Suprapubic skin (tissue), 4 donors: ENCODE measurements around the gene SYK. TPM values are rescaled to one million over a fixed set of nuclear protein-coding genes. Genes with fewer than 3 reads are reported as not detected.
"Not testable (repeated sequence)": the region's sequence is repeated elsewhere in the genome, so short reads cannot be mapped to it uniquely, and the experiment has no call there.

Experiments used
- DNase-seq, 2 donors: peaks; one replicate each; pipeline ENCODE4 v3.0.0-alpha.2; 2019; ENCODE audit warnings: low spot score in 2 of 2
- H3K27ac ChIP-seq: fragments of 200-600 bp; sonication (generic); one replicate; pipeline ENCODE4 v1.5.1; 2019
- H3K27me3 ChIP-seq: fragments of 200-600 bp; sonication (generic); one replicate; pipeline ENCODE4 v1.5.1; 2019
- H3K36me3 ChIP-seq: fragments of 200-600 bp; sonication (generic); one replicate; pipeline ENCODE4 v1.5.1; 2019
- H3K4me1 ChIP-seq: fragments of 200-600 bp; sonication (generic); one replicate; pipeline ENCODE4 v1.5.1; 2019
- H3K4me3 ChIP-seq: fragments of 200-600 bp; sonication (generic); one replicate; pipeline ENCODE4 v1.5.1; 2019; ENCODE audit warnings: mild to moderate bottlenecking
- H3K9me3 ChIP-seq: fragments of 200-600 bp; sonication (generic); one replicate; pipeline ENCODE4 v1.5.1; 2019
- CTCF ChIP-seq, 2 donors: fragments of 200-600 bp in 1 of 2; fragments of 450-650 bp in 1 of 2; sonication (generic) in 1 of 2; IDR thresholded peaks; one replicate each; pipeline ENCODE4 v1.5.1; 2016 to 2019; ENCODE audit warnings: antibody characterized with exemption in 2 of 2, mild to moderate bottlenecking in 1 of 2, moderate library complexity in 1 of 2
- EP300 ChIP-seq: sonication (generic); formaldehyde crosslinking; IDR thresholded peaks from one replicate; pipeline ENCODE4 v1.6.1; 2017; ENCODE audit warnings: antibody characterized with exemption
- POLR2A ChIP-seq, 2 donors: fragments of 450-650 bp; IDR thresholded peaks; one replicate each; pipeline ENCODE4 v1.6.1; 2017; ENCODE audit warnings: antibody characterized with exemption in 2 of 2, mild to moderate bottlenecking in 2 of 2, moderate library complexity in 2 of 2
- POLR2AphosphoS5 ChIP-seq, 3 donors: sonication (generic); formaldehyde crosslinking; IDR thresholded peaks; one replicate each; pipeline ENCODE4 v1.6.1; 2017; ENCODE audit warnings: antibody characterized with exemption in 3 of 3
- WGBS: methylation state at CpG from one replicate; pipeline ENCODE4 v1.1.5; 2018; 5-methylcytosine and 5-hydroxymethylcytosine counted together
- total RNA-seq, 4 donors: library from RNA; depleted of rRNA; stranded (reverse); fragments of >200 nt; gene quantifications; one replicate each; pipeline ENCODE4 v1.1.0, GENCODE V29; 2016

SYK gene
- total RNA-seq, 4 donors from 2014 or later = 22.0 to 31.6 (median 25.0) TPM

GRCh38 chr9:90789408-90789807 lies 12.2 kb upstream of the SYK start:
- no peaks in the 10 kb centered on the region for H3K9me3 ChIP-seq
- H3K27ac ChIP-seq = no peak overlapping the region
- no peak overlapping the region for H3K4me3 ChIP-seq
- no peaks in the 10 kb centered on the region for H3K36me3 ChIP-seq
- TF ChIP-seq EP300 (no peak), POLR2AphosphoS5 (IDR thresholded peaks at IDR 0.05) (no peak), POLR2A (IDR thresholded peaks at IDR 0.05) (no peak), CTCF (IDR thresholded peaks at IDR 0.05) (no peak)
- peaks cover 6% of the 10 kb centered on the region for H3K27me3 ChIP-seq
- 75% methylated on average over 3 of the region's 4 CpGs for WGBS
- no peak for DNase-seq
- no peaks in the 10 kb centered on the region for H3K4me1 ChIP-seq

GRCh38 chr9:90789862-90790261 lies 11.8 kb upstream of the SYK start:
- no peaks in the 10 kb centered on the region for H3K9me3 ChIP-seq
- H3K36me3 ChIP-seq = no peaks in the 10 kb centered on the region
- WGBS = 52% methylated on average over 4 of the region's 4 CpGs
- no peak overlapping the region for H3K27ac ChIP-seq
- no peak for DNase-seq
- no peaks in the 10 kb centered on the region for H3K4me1 ChIP-seq
- H3K4me3 ChIP-seq = no peak overlapping the region
- H3K27me3 ChIP-seq = peaks cover 6% of the 10 kb centered on the region
- TF ChIP-seq POLR2A (IDR thresholded peaks at IDR 0.05) (no peak), EP300 (no peak), CTCF (IDR thresholded peaks at IDR 0.05) (no peak), POLR2AphosphoS5 (IDR thresholded peaks at IDR 0.05) (no peak)

GRCh38 chr9:90793024-90793423 lies 8.6 kb upstream of the SYK start:
- H3K36me3 ChIP-seq, H3K27me3 ChIP-seq, H3K9me3 ChIP-seq, H3K4me3 ChIP-seq, H3K4me1 ChIP-seq, H3K27ac ChIP-seq, DNase-seq: not testable (repeated sequence)
- 94% methylated on average over 3 of the region's 3 CpGs for WGBS

GRCh38 chr9:90793729-90794128 lies 7.9 kb upstream of the SYK start:
- Histone ChIP-seq H3K4me1 (no peaks in the 10 kb centered on the region), H3K36me3 (no peaks in the 10 kb centered on the region), H3K27ac (no peak overlapping the region), H3K4me3 (no peak overlapping the region), H3K27me3 (peaks cover 5% of the 10 kb centered on the region), H3K9me3 (no peaks in the 10 kb centered on the region)
- DNase-seq = no peak
- TF ChIP-seq POLR2AphosphoS5 (IDR thresholded peaks at IDR 0.05) (no peak), EP300 (no peak), CTCF (IDR thresholded peaks at IDR 0.05) (no peak), POLR2A (IDR thresholded peaks at IDR 0.05) (no peak)
- WGBS = 87% methylated on average over 2 of the region's 2 CpGs

- H3K9me3 ChIP-seq = no peaks in the 10 kb centered on the region
- H3K36me3 ChIP-seq = no peaks in the 10 kb centered on the region
- H3K4me1 ChIP-seq = no peaks in the 10 kb centered on the region
- TF ChIP-seq POLR2AphosphoS5 (IDR thresholded peaks at IDR 0.05) (no peak), EP300 (no peak), POLR2A (IDR thresholded peaks at IDR 0.05) (no peak), CTCF (IDR thresholded peaks at IDR 0.05) (no peak)
- H3K27me3 ChIP-seq = no peaks in the 10 kb centered on the region
- no peak overlapping the region for H3K4me3 ChIP-seq
- H3K27ac ChIP-seq = no peak overlapping the region
- no peak for DNase-seq
- 84% methylated on average over 3 of the region's 3 CpGs for WGBS
Observed at GRCh38 chr9:90795084-90795483, 6.5 kb upstream of the SYK start.

- Histone ChIP-seq H3K27ac (no peak overlapping the region), H3K9me3 (no peaks in the 10 kb centered on the region), H3K36me3 (no peaks in the 10 kb centered on the region), H3K27me3 (peaks cover 6% of the 10 kb centered on the region), H3K4me3 (no peak overlapping the region), H3K4me1 (peaks cover 2% of the 10 kb centered on the region)
- TF ChIP-seq POLR2AphosphoS5 (IDR thresholded peaks at IDR 0.05) (no peak), EP300 (no peak), POLR2A (IDR thresholded peaks at IDR 0.05) (no peak)
- WGBS = 88% methylated on average over 5 of the region's 5 CpGs
- DNase-seq = no peak
Observed at GRCh38 chr9:90795871-90796317, 5.7 kb upstream of the SYK start.
